H1 (cell line): ENCODE results near the gene OR51S1. TPM values are rescaled to one million over a fixed set of nuclear protein-coding genes. Genes with fewer than 3 reads are reported as not detected.

Experiments used
- CTCF ChIA-PET: fragments of 300-600 bp; sonication (Branson Sonifier 250); formaldehyde crosslinking; loops from one replicate; lab custom pipeline; 2021; ENCODE audit not compliant: partially characterized antibody; lab: Charles Lee
- POLR2A ChIA-PET: fragments of 300-600 bp; sonication (Branson Sonifier 250); formaldehyde crosslinking; loops from one replicate; lab custom pipeline; 2021; ENCODE audit warnings: inconsistent platforms; ENCODE audit not compliant: partially characterized antibody; lab: Charles Lee
- DNase-seq, 2 experiments: peaks; one replicate each; pipeline versions ENCODE4 v3.0.0 to v3.0.0-alpha.2; 2010 to 2022; ENCODE audit warnings: low spot score in 2 of 2, low read depth in 1 of 2, mixed read lengths in 1 of 2
- FAIRE-seq: peaks from 2 replicates; lab custom pipeline; 2011; peaks lifted over from hg19 to GRCh38; lab: Jason Lieb, UNC
- H2AFZ ChIP-seq: 2 replicates; pipeline ENCODE4 v1.8.1; 2012; ENCODE audit warnings: low read length, inconsistent platforms
- H2AK5ac ChIP-seq: 2 replicates; pipeline ENCODE4 v1.6.1; 2013; ENCODE audit warnings: low read depth, low read length
- H2BK120ac ChIP-seq: replicated peaks from 2 replicates; pipeline ENCODE3; 2013; ENCODE audit warnings: low read depth, low read length, inconsistent platforms
- H2BK12ac ChIP-seq: 2 replicates; pipeline ENCODE4 v1.6.1; 2013; ENCODE audit warnings: low read depth, low read length
- H2BK15ac ChIP-seq: 2 replicates; pipeline ENCODE4 v1.6.1; 2013; ENCODE audit warnings: low read length
- H2BK20ac ChIP-seq: 2 replicates; pipeline ENCODE4 v1.6.1; 2013; ENCODE audit warnings: low read length
- H2BK5ac ChIP-seq: 2 replicates; pipeline ENCODE4 v1.6.1; 2013; ENCODE audit warnings: low read depth, low read length
- H3K14ac ChIP-seq: 2 replicates; pipeline ENCODE4 v1.6.1; 2013; ENCODE audit warnings: inconsistent platforms; ENCODE audit not compliant: insufficient read length
- H3K18ac ChIP-seq: 2 replicates; pipeline ENCODE4 v1.6.1; 2013; ENCODE audit warnings: low read length; ENCODE audit errors: extremely low read depth
- H3K23ac ChIP-seq: 2 replicates; pipeline ENCODE4 v1.6.1; 2013; ENCODE audit warnings: inconsistent platforms; ENCODE audit not compliant: insufficient read length
- H3K23me2 ChIP-seq: 2 replicates; pipeline ENCODE4 v1.6.1; 2013; ENCODE audit warnings: low read depth, low read length
- H3K27ac ChIP-seq: 2 replicates; pipeline ENCODE4 v1.6.1; 2011; ENCODE audit warnings: low read depth, low read length, inconsistent platforms
- H3K27me3 ChIP-seq, 4 experiments: replicated peaks in 1 of 4; 1 replicate in 1 of 4; 2 replicates in 3 of 4; pipeline versions ENCODE4 v1.6.1 to v1.8.1; 2011 to 2013; ENCODE audit warnings: low read length in 3 of 4, mild to moderate bottlenecking in 3 of 4, inconsistent platforms in 2 of 4, mixed read lengths in 2 of 4, moderate library complexity in 1 of 4; ENCODE audit not compliant: control insufficient read depth in 3 of 4, insufficient read depth in 3 of 4; ENCODE audit errors: extremely low read depth in 1 of 4
- H3K36me3 ChIP-seq, 4 experiments: 2 replicates each; pipeline versions ENCODE4 v1.6.1 to v1.8.1; 2011 to 2013; ENCODE audit warnings: mild to moderate bottlenecking in 4 of 4, low read length in 3 of 4, moderate library complexity in 2 of 4, control low read depth in 1 of 4, inconsistent platforms in 1 of 4; ENCODE audit not compliant: insufficient read depth in 4 of 4, control insufficient read depth in 2 of 4
- H3K4ac ChIP-seq: replicated peaks from 2 replicates; pipeline ENCODE3; 2013; ENCODE audit warnings: low read length, low read depth, mixed read lengths, inconsistent platforms; ENCODE audit not compliant: insufficient read length
- H3K4me1 ChIP-seq, 4 experiments: replicated peaks in 1 of 4; 1 replicate in 1 of 4; 2 replicates in 3 of 4; pipeline versions ENCODE4 v1.6.1 to v1.8.1; 2011 to 2013; ENCODE audit warnings: low read length in 3 of 4, inconsistent platforms in 2 of 4, mixed read lengths in 1 of 4; ENCODE audit not compliant: insufficient read depth in 4 of 4, control insufficient read depth in 3 of 4
- H3K4me2 ChIP-seq, 2 experiments: 2 replicates each; pipeline versions ENCODE4 v1.6.1 to v1.8.1; 2011 to 2013; ENCODE audit warnings: low read depth in 2 of 2, low read length in 2 of 2, control low read depth in 1 of 2, inconsistent platforms in 1 of 2, mild to moderate bottlenecking in 1 of 2; ENCODE audit not compliant: insufficient read depth in 1 of 2
- H3K4me3 ChIP-seq, 4 experiments: fragments of 200-600, 300-600 bp in 1 of 4; sonication (generic), shearing (Covaris generic), sonication (Bioruptor Twin) in 1 of 4; 2 replicates each; pipeline versions ENCODE4 v1.5.1 to v1.8.1; 2011 to 2016; ENCODE audit warnings: low read length in 4 of 4, low read depth in 3 of 4, control low read depth in 2 of 4, inconsistent platforms in 2 of 4, mild to moderate bottlenecking in 2 of 4, mixed read lengths in 1 of 4, moderate library complexity in 1 of 4; ENCODE audit not compliant: insufficient read depth in 2 of 4; ENCODE audit errors: extremely low read depth in 1 of 4
- H3K56ac ChIP-seq: replicated peaks from 2 replicates; pipeline ENCODE3; 2013; ENCODE audit warnings: low read depth, mild to moderate bottlenecking, mixed read lengths, low read length, inconsistent platforms; ENCODE audit not compliant: insufficient read length
- H3K79me1 ChIP-seq: 2 replicates; pipeline ENCODE4 v1.6.1; 2013; ENCODE audit warnings: low read depth, low read length, control low read depth
- H3K79me2 ChIP-seq, 2 experiments: 2 replicates each; pipeline versions ENCODE4 v1.6.1 to v1.8.1; 2012 to 2013; ENCODE audit warnings: low read length in 2 of 2, mild to moderate bottlenecking in 2 of 2, inconsistent platforms in 1 of 2; ENCODE audit not compliant: insufficient read depth in 2 of 2, control insufficient read depth in 1 of 2
- H3K9ac ChIP-seq, 4 experiments: replicated peaks in 1 of 4; 1 replicate in 1 of 4; 2 replicates in 3 of 4; pipeline versions ENCODE4 v1.6.1 to v1.8.1; 2011 to 2013; ENCODE audit warnings: low read depth in 3 of 4, low read length in 3 of 4, control low read depth in 2 of 4, mild to moderate bottlenecking in 2 of 4, moderate library complexity in 2 of 4, inconsistent platforms in 1 of 4; ENCODE audit errors: extremely low read depth in 1 of 4
- H3K9me3 ChIP-seq, 2 experiments: 2 replicates each; pipeline versions ENCODE4 v1.6.1 to v1.8.1; 2012 to 2013; ENCODE audit warnings: mild to moderate bottlenecking in 2 of 2, moderate library complexity in 2 of 2, control low read depth in 1 of 2, inconsistent platforms in 1 of 2, low read depth in 1 of 2, low read length in 1 of 2, mixed read lengths in 1 of 2; ENCODE audit not compliant: insufficient read depth in 2 of 2
- H4K20me1 ChIP-seq, 2 experiments: replicated peaks in 1 of 2; 2 replicates each; pipeline versions ENCODE3 to v1.8.1; 2011 to 2013; ENCODE audit warnings: inconsistent platforms in 2 of 2, low read length in 2 of 2, mild to moderate bottlenecking in 1 of 2; ENCODE audit not compliant: insufficient read depth in 2 of 2, control insufficient read depth in 1 of 2
- H4K5ac ChIP-seq: 2 replicates; pipeline ENCODE4 v1.6.1; 2013; ENCODE audit warnings: low read length, low read depth, mixed read lengths, inconsistent platforms; ENCODE audit not compliant: insufficient read length
- H4K8ac ChIP-seq: 2 replicates; pipeline ENCODE4 v1.8.0; 2013; ENCODE audit warnings: mild to moderate bottlenecking, moderate library complexity, low read length, inconsistent platforms; ENCODE audit not compliant: insufficient read depth; ENCODE audit errors: extremely low read depth
- H4K91ac ChIP-seq: replicated peaks from 2 replicates; pipeline ENCODE3; 2013; ENCODE audit warnings: low read length, mixed read lengths, inconsistent platforms; ENCODE audit not compliant: insufficient read length
- CHD1 ChIP-seq: IDR thresholded peaks from 2 replicates; pipeline ENCODE4 v1.6.1; 2012; ENCODE audit warnings: low read depth, low read length, improper control_type of control experiment
- WGBS, 2 experiments: shearing (Covaris generic) in 1 of 2; methylation state at CpG; one replicate each; pipeline versions ENCODE4 v1.1.6 to v1.1.7; 2013 to 2015; ENCODE audit warnings: low lambda C conversion rate in 2 of 2, mixed read lengths in 2 of 2, inconsistent platforms in 1 of 2, low coverage in 1 of 2, missing lambda C conversion rate in 1 of 2; ENCODE audit not compliant: insufficient replicate concordance in 2 of 2, insufficient coverage in 1 of 2, insufficient read length in 1 of 2; ENCODE audit errors: extremely low coverage in 1 of 2, missing lambda C conversion rate in 1 of 2; 5-methylcytosine and 5-hydroxymethylcytosine counted together
- polyA plus RNA-seq, 7 experiments: library from polyadenylated mRNA; depleted of rRNA in 3 of 7; stranded (reverse) in 5 of 7; unstranded in 2 of 7; fragments of >200 nt in 5 of 7; fragments of 200-250 nt in 2 of 7; gene quantifications; 1 replicate in 5 of 7; 2 replicates in 1 of 7; 4 replicates in 1 of 7; pipeline versions ENCODE4 v1.2.1 to v1.2.3, GENCODE V29; 2011 to 2013; ENCODE audit warnings: missing spikeins in 2 of 7, mixed read lengths in 2 of 7
- total RNA-seq: library from RNA; stranded (reverse); fragmentation: NEBNext Ultra II Directional; extraction: Animal tissue kit (Norgen Biotek cat#: 25700); gene quantifications from 2 replicates; pipeline ENCODE4 v1.2.1, GENCODE V29; 2021

Gene OR51S1
- total and polyA plus RNA-seq, 2 of the 8 experiments (the other 6 are each of a cell fraction or from before 2014, with no cell fraction given) = not detected

- no peak overlapping the region for H2AK5ac ChIP-seq
- 94% methylated on average over 2 of the region's 2 CpGs; no CpG with 5 or more reads in 1 of the 2 experiments for WGBS, 2 experiments
- no peak overlapping the region for H2BK120ac ChIP-seq
- H3K36me3 ChIP-seq = no peaks in the 10 kb centered on the region
- H3K4me2 ChIP-seq = no peak overlapping the region
- TF ChIP-seq CHD1 = no peak
- H2BK20ac ChIP-seq = no peak overlapping the region
- no peak overlapping the region for H2BK5ac ChIP-seq
- H2BK15ac ChIP-seq = no peak overlapping the region
- no peaks in the 10 kb centered on the region for H3K9me3 ChIP-seq
- no peaks in the 10 kb centered on the region for H3K4me1 ChIP-seq
- FAIRE-seq (no peak), DNase-seq (no peak)
- no peak overlapping the region for H3K4me3 ChIP-seq
- no peak overlapping the region for H4K5ac ChIP-seq
- POLR2A ChIA-PET = no interaction called here
- H3K4ac ChIP-seq = no peak overlapping the region
- CTCF ChIA-PET = interaction anchor here (2.6 kb wide), 1 partner anchor 172 kb away, joined by 9 read pairs; the partner anchor contains the start of gene OR51D1
- no peaks in the 10 kb centered on the region for H4K20me1 ChIP-seq
- H3K14ac ChIP-seq = no peak overlapping the region
- no peak overlapping the region for H3K9ac ChIP-seq
- H3K79me1 ChIP-seq = no peaks in the 10 kb centered on the region
- H3K27me3 ChIP-seq = no peaks in the 10 kb centered on the region
- no peak overlapping the region for H3K56ac ChIP-seq
- no peak overlapping the region for H3K27ac ChIP-seq
- H3K79me2 ChIP-seq = no peaks in the 10 kb centered on the region
- H3K23me2 ChIP-seq = no peaks in the 10 kb centered on the region
- no peak overlapping the region for H2BK12ac ChIP-seq
- no peak overlapping the region for H3K18ac ChIP-seq
- H4K8ac ChIP-seq = no peak overlapping the region
- no peak overlapping the region for H4K91ac ChIP-seq
- H3K23ac ChIP-seq = no peak overlapping the region
- no peak overlapping the region for H2AFZ ChIP-seq
These were observed 39.8 kb downstream of the OR51S1 start for GRCh38 chr11:4809246-4809645.
